HepG2 (cell line): ENCODE data around the gene RFFL. TPM values are rescaled to one million over a fixed set of nuclear protein-coding genes. Genes with fewer than 3 reads are reported as not detected.
"Not testable (repeated sequence)": the region's sequence is repeated elsewhere in the genome, so short reads cannot be mapped to it uniquely, and the experiment has no call there.

Experiments used
- ATAC-seq: fragments of 200-7000 bp; cut with Tn5 transposase; 3 replicates; pipeline ENCODE4 v1.9.1; 2020; ENCODE audit warnings: mild to moderate bottlenecking, moderate library complexity
- BruUV-seq: library from RNA; stranded (reverse); fragments of 400-500 nt; replicated peaks from 2 replicates; lab custom pipeline; 2021; lab: Mats Ljungman, UMichigan
- CTCF ChIA-PET: fragments of 300-600 bp; formaldehyde crosslinking; extraction: SDS; loops from one replicate; lab custom pipeline; 2021; ENCODE audit warnings: low total read pairs, inconsistent platforms, low intra/inter-chr PET ratio; lab: Yijun Ruan, JAX
- POLR2A ChIA-PET: fragments of 350-600 bp; sonication (Branson Sonifier 250); formaldehyde crosslinking; loops from one replicate; lab custom pipeline; 2020; ENCODE audit warnings: antibody characterized with exemption, inconsistent platforms; lab: Yijun Ruan, JAX
- DNase-seq: peaks from one replicate; pipeline ENCODE4 v3.0.0-alpha.2; 2015; ENCODE audit warnings: low spot score
- FAIRE-seq: peaks from 3 replicates; lab custom pipeline; 2011; peaks lifted over from hg19 to GRCh38; lab: Jason Lieb, UNC
- H2AFZ ChIP-seq: one replicate; pipeline ENCODE4 v1.6.1; 2011; ENCODE audit warnings: low read length, inconsistent platforms
- H3K27ac ChIP-seq: fragments of 300-600 bp; 3 replicates; pipeline ENCODE4 v1.8.0; 2011; ENCODE audit warnings: mixed run types, mild to moderate bottlenecking, mixed read lengths, low read length, inconsistent platforms; ENCODE audit not compliant: insufficient read depth; ENCODE audit errors: extremely low read length
- H3K27me3 ChIP-seq, 2 experiments: fragments of 200-600 bp in 1 of 2; 2 replicates in 1 of 2; 3 replicates in 1 of 2; pipeline versions ENCODE4 v1.6.0 to v1.8.0; 2011; ENCODE audit warnings: low read length in 2 of 2, mild to moderate bottlenecking in 2 of 2, moderate library complexity in 2 of 2, inconsistent platforms in 1 of 2; ENCODE audit not compliant: insufficient read depth in 2 of 2, control insufficient read depth in 1 of 2
- H3K36me3 ChIP-seq, 2 experiments: fragments of 200-600 bp in 1 of 2; replicated peaks in 1 of 2; 2 replicates in 1 of 2; 3 replicates in 1 of 2; pipeline versions ENCODE4 v1.5.1 to v1.8.0; 2011; ENCODE audit warnings: low read length in 2 of 2, inconsistent platforms in 1 of 2; ENCODE audit not compliant: insufficient read depth in 2 of 2, control insufficient read depth in 1 of 2
- H3K4me1 ChIP-seq: 2 replicates; pipeline ENCODE4 v1.5.1; 2012; ENCODE audit warnings: low read length, inconsistent platforms; ENCODE audit not compliant: insufficient read depth
- H3K4me2 ChIP-seq: 2 replicates; pipeline ENCODE4 v1.6.0; 2011; ENCODE audit warnings: low read depth, low read length, inconsistent platforms
- H3K4me3 ChIP-seq, 3 experiments: fragments of 200-600 bp in 1 of 3; sonication (generic), shearing (Covaris generic) in 1 of 3; replicated peaks in 1 of 3; 2 replicates each; pipeline ENCODE4 v1.5.1; 2011 to 2016; ENCODE audit warnings: low read length in 3 of 3, inconsistent platforms in 2 of 3, low read depth in 2 of 3, mild to moderate bottlenecking in 2 of 3, control low read depth in 1 of 3, mixed read lengths in 1 of 3; ENCODE audit not compliant: insufficient read depth in 1 of 3
- H3K79me2 ChIP-seq: one replicate; pipeline ENCODE4 v1.6.1; 2011; ENCODE audit warnings: low read length, inconsistent platforms; ENCODE audit not compliant: insufficient read depth
- H3K9ac ChIP-seq: 2 replicates; pipeline ENCODE4 v1.6.0; 2011; ENCODE audit warnings: mild to moderate bottlenecking, low read depth, low read length, inconsistent platforms; ENCODE audit not compliant: insufficient read depth
- H3K9me3 ChIP-seq: 2 replicates; pipeline ENCODE4 v1.5.1; 2012; ENCODE audit warnings: mild to moderate bottlenecking, low read length
- H4K20me1 ChIP-seq: 2 replicates; pipeline ENCODE4 v1.6.0; 2011; ENCODE audit warnings: inconsistent platforms, mild to moderate bottlenecking, low read length, moderate library complexity; ENCODE audit not compliant: insufficient read depth
- GATAD2A ChIP-seq: IDR thresholded peaks from 2 replicates; pipeline ENCODE4 v1.6.1; 2016
- NONO ChIP-seq, 2 experiments: fragments of 450-650 bp in 1 of 2; sonication (generic) in 1 of 2; formaldehyde crosslinking in 1 of 2; IDR thresholded peaks in 1 of 2; conservative IDR thresholded peaks in 1 of 2; 2 replicates each; pipeline versions ENCODE4 v1.6.1 to v1.8.0; 2017 to 2022; ENCODE audit warnings: mild to moderate bottlenecking in 1 of 2, missing genetic modification reagents in 1 of 2, moderate library complexity in 1 of 2
- ZFP1 ChIP-seq: IDR thresholded peaks from 2 replicates; pipeline ENCODE4 v1.6.1; 2016
- ZNF431 ChIP-seq: sonication (generic); formaldehyde crosslinking; IDR thresholded peaks from 2 replicates; pipeline ENCODE4 v1.9.0; 2022; ENCODE audit warnings: missing genetic modification reagents, low read depth, mild to moderate bottlenecking, borderline replicate concordance
- WGBS: methylation state at CpG from one replicate; pipeline ENCODE4 v1.1.6; 2017; ENCODE audit warnings: low lambda C conversion rate; 5-methylcytosine and 5-hydroxymethylcytosine counted together
- in situ Hi-C: cut with HindIII; loops from 2 replicates; pipeline ENCODE4 v1.10.0; 2017; ENCODE audit warnings: low pct_unique_long_range_greater_than_20kb; ENCODE audit not compliant: extremely low pct_ligation_motif_present
- intact Hi-C: fragments of 100-400 bp; cut with micrococcal nuclease; formaldehyde crosslinking; loops from one replicate; pipeline ENCODE4 v1.10.0; 2022; ENCODE audit not compliant: unreplicated experiment
- polyA plus RNA-seq, 8 experiments: library from polyadenylated mRNA; depleted of rRNA in 3 of 8; stranded (reverse) in 7 of 8; unstranded in 1 of 8; fragments of >200 nt; fragmentation: Illumina TruSeq in 4 of 8; extraction: Trizol in 4 of 8; gene quantifications; 2 replicates each; pipeline versions ENCODE4 v1.2.1 to v1.2.3, GENCODE V29; 2011 to 2016; ENCODE audit warnings: low read depth in 4 of 8, missing spikeins in 1 of 8, mixed read lengths in 1 of 8; ENCODE audit not compliant: insufficient read depth in 1 of 8
- total RNA-seq, 5 experiments: library from RNA; depleted of rRNA; stranded (reverse); fragments of >200 nt; fragmentation: Illumina TruSeq; extraction: Trizol; gene quantifications; 2 replicates each; pipeline ENCODE4 v1.2.3, GENCODE V29; 2016; ENCODE audit warnings: low read depth in 1 of 5
- TF ChIP-seq, protein P1 (sequence below): sonication (generic); formaldehyde crosslinking; IDR thresholded peaks from 2 replicates; pipeline ENCODE4 v1.4.0; 2020; ENCODE audit warnings: missing genetic modification reagents

Gene RFFL
- total and polyA plus RNA-seq, 2 of the 13 experiments (the other 11 are each of a cell fraction or from before 2014, with no cell fraction given) = 24.3 to 48.6 TPM

DNA sequence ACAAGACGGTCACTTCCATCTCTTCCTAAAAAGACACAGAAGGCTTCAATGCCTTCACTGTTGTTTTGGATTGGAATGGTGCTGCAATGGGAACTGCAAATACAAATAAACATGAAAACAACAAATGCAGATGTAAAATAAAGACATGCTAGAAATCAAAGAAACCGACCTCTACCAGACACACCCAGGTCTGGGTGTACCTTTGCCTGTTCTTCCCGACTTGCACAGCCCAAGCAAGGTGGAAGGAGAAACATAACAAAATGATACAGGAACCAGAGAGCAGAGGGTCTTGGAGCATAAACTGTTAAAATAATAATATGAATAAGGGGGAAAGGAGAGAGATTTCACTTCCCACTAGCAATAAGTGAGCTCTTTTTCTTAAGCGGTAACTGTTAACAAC lies 17.3 kb downstream of the RFFL start:
- no peak overlapping the region for H3K4me3 ChIP-seq
- intact Hi-C loops (no loop called here), in situ Hi-C loops (no loop called here)
- TF ChIP-seq ZFP1 (CRISPR knock-in tag) (no peak), NONO (IDR thresholded peaks at IDR 0.05) (no peak), NONO (CRISPR knock-in tag; conservative IDR thresholded peaks at IDR 0.05) (no peak), GATAD2A (CRISPR knock-in tag) (no peak), ZNF431 (no peak)
- H3K79me2 ChIP-seq = peaks cover 78% of the 10 kb centered on the region
- peak overlapping the region; percentile 58 for H3K27ac ChIP-seq
- peaks cover 84% of the 10 kb centered on the region for H3K4me1 ChIP-seq
- ATAC-seq = no peak
- H3K9ac ChIP-seq = no peak overlapping the region
- no TSS peak for BruUV-seq
- H3K27me3 ChIP-seq = no peaks in the 10 kb centered on the region
- H3K4me2 ChIP-seq = peak overlapping the region; percentile 47; the same call in 1 of the 2 replicates
- DNase-seq = no peak
- ChIA-PET POLR2A (no interaction called here), CTCF (no interaction called here)
- no peak overlapping the region for H2AFZ ChIP-seq
- H3K9me3 ChIP-seq = no peaks in the 10 kb centered on the region
- peaks cover 2 to 7% of the 10 kb centered on the region in 2 experiments; a peak in 3 of 5 replicates for H3K36me3 ChIP-seq
- 77% methylated on average over 4 of the region's 4 CpGs for WGBS
- H4K20me1 ChIP-seq = no peaks in the 10 kb centered on the region
- no peak for FAIRE-seq

DNA sequence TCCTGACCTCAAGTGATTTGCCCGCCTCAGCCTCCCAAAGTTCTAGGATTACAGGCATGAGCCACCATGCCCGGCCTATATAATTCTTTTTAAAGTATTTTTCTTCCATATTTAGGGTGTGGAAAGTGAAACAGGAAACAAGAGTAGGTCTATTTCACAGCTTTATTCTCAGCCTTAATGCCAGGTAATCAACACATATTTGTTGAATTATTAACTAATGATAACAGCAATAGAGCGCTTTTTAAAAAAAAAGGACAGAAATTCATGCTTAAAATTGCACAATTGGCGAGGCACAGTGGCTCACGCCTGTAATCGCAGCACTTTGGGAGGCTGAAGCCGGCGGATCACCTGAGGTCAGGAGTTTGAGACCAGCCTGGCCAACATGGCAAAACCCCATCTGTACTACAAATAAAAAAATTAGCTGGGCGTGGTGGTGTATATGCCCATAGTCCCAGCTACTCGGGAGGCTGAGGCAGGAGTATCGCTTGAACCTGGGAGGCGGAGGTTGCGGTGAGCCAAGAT lies 18.0 kb downstream of the RFFL start:
- FAIRE-seq, H3K27me3 ChIP-seq, H3K36me3 ChIP-seq, ATAC-seq, H4K20me1 ChIP-seq, H3K4me3 ChIP-seq, in situ Hi-C loops, H3K4me2 ChIP-seq, intact Hi-C loops, POLR2A ChIA-PET, CTCF ChIA-PET, H3K9ac ChIP-seq, BruUV-seq, DNase-seq, H3K9me3 ChIP-seq, H3K27ac ChIP-seq, H2AFZ ChIP-seq: not testable (repeated sequence)
- 98% methylated on average over 13 of the region's 13 CpGs for WGBS
- Histone ChIP-seq H3K4me1 (peaks cover 77% of the 10 kb centered on the region), H3K79me2 (peaks cover 71% of the 10 kb centered on the region)
- TF ChIP-seq, protein P1, sequence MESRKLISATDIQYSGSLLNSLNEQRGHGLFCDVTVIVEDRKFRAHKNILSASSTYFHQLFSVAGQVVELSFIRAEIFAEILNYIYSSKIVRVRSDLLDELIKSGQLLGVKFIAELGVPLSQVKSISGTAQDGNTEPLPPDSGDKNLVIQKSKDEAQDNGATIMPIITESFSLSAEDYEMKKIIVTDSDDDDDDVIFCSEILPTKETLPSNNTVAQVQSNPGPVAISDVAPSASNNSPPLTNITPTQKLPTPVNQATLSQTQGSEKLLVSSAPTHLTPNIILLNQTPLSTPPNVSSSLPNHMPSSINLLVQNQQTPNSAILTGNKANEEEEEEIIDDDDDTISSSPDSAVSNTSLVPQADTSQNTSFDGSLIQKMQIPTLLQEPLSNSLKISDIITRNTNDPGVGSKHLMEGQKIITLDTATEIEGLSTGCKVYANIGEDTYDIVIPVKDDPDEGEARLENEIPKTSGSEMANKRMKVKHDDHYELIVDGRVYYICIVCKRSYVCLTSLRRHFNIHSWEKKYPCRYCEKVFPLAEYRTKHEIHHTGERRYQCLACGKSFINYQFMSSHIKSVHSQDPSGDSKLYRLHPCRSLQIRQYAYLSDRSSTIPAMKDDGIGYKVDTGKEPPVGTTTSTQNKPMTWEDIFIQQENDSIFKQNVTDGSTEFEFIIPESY (CRISPR knock-in tag) = peak; percentile 32; the same call in 1 of the 2 replicates
- TF ChIP-seq, all 625 proteins: peak for 1; not testable (repeated sequence) for 624
